ENCODE results near the gene CALD1. TPM values are rescaled to one million over a fixed set of nuclear protein-coding genes. Genes with fewer than 3 reads are reported as not detected.

CALD1 gene
- total RNA-seq, 1 experiment from 2014 or later: 107 TPM

- peaks cover 3% of the 10 kb centered on the region for H3K79me1 ChIP-seq (ENCODE audit: insufficient read depth, low read depth, low read length, poor library complexity, severe bottlenecking)
- no peaks in the 10 kb centered on the region for H3K4me1 ChIP-seq (ENCODE audit: insufficient read depth, low read length)
- no peaks in the 10 kb centered on the region for H3K9me3 ChIP-seq (ENCODE audit: control insufficient read depth, low read depth, low read length)
- no peak overlapping the region for H2BK15ac ChIP-seq (ENCODE audit: low read depth, low read length)
- H3K18ac ChIP-seq (ENCODE audit: insufficient read length, low read depth, low read length): no peak overlapping the region
- H3K14ac ChIP-seq (ENCODE audit: insufficient read depth, low read length): no peak overlapping the region
- H3K9ac ChIP-seq (ENCODE audit: extremely low read depth, insufficient read length, low read length): no peak overlapping the region
- H3K23me2 ChIP-seq (ENCODE audit: insufficient read length, low read depth, low read length, poor library complexity, severe bottlenecking): no peaks in the 10 kb centered on the region
- no peak overlapping the region for H3T11ph ChIP-seq (ENCODE audit: low read length)
- peaks cover 6% of the 10 kb centered on the region; the same call in 1 of the 2 replicates for H3K79me2 ChIP-seq (ENCODE audit: insufficient read depth, low read length)
- no peak for DNase-seq
- no peak overlapping the region for H2BK5ac ChIP-seq (ENCODE audit: insufficient read length, low read length)
- H2AK5ac ChIP-seq (ENCODE audit: insufficient read length, low read length): no peak overlapping the region
- no peak overlapping the region for H4K8ac ChIP-seq (replicated peaks; ENCODE audit: insufficient read length, low read depth, low read length)
- H4K91ac ChIP-seq (ENCODE audit: insufficient read length, low read depth, low read length): no peak overlapping the region
- no peak overlapping the region for H2BK12ac ChIP-seq (ENCODE audit: insufficient read length, low read depth, low read length)
- no peak overlapping the region for H3K4me3 Mint-ChIP-seq
- H3K56ac ChIP-seq (ENCODE audit: insufficient read length, low read depth, low read length): no peak overlapping the region
- TF ChIP-seq CTCF (conservative IDR thresholded peaks at IDR 0.05): no peak
- H3K27me3 ChIP-seq (ENCODE audit: insufficient read depth, low read length): no peaks in the 10 kb centered on the region
- no peak overlapping the region for H2BK120ac ChIP-seq (ENCODE audit: low read depth, low read length, poor library complexity, severe bottlenecking)
- no peak overlapping the region for H3K27ac Mint-ChIP-seq
- peaks cover 0 to 11% of the 10 kb centered on the region in 2 experiments; a peak in 2 of 5 replicates for H3K9me3 Mint-ChIP-seq
- H4K5ac ChIP-seq (ENCODE audit: insufficient read length, low read depth, low read length): no peak overlapping the region
- H2BK20ac ChIP-seq (ENCODE audit: low read depth, low read length, poor library complexity, severe bottlenecking): no peak overlapping the region
- no peaks in the 10 kb centered on the region; the same call in 1 of the 2 replicates for H3K27me3 Mint-ChIP-seq (ENCODE audit: low read depth)
- no peak overlapping the region for H3K4ac ChIP-seq (ENCODE audit: low read depth, low read length)
- no peaks in the 10 kb centered on the region for H4K20me1 ChIP-seq (ENCODE audit: control insufficient read depth, insufficient read depth, insufficient read length)
- H3K4me1 Mint-ChIP-seq: peaks cover 10% of the 10 kb centered on the region in 2 experiments
- WGBS (ENCODE audit: extremely low coverage, insufficient read length, low lambda C conversion rate): no CpG with 5 or more reads among the region's 4 CpGs
- H3K27ac ChIP-seq (ENCODE audit: insufficient read length, low read depth, low read length): no peak overlapping the region
- peaks cover 14 to 22% (median 14%) of the 10 kb centered on the region in 3 experiments; a peak in 6 of 7 replicates for H3K36me3 Mint-ChIP-seq (ENCODE audit: insufficient read depth in 1 of 3, low read depth in 3 of 3)
- H3K4me2 ChIP-seq (ENCODE audit: insufficient read depth, insufficient read length, low read length): no peak overlapping the region
- H3K23ac ChIP-seq (ENCODE audit: insufficient read length, low read depth, low read length): no peak overlapping the region
- no peak overlapping the region for H2AFZ ChIP-seq (ENCODE audit: low read length)
These were observed 23.3 kb downstream of the CALD1 start for GRCh38 chr7:134802762-134803161.

Data from H9 (cell line).